ENCODE measurements around the gene MTA3. TPM values are rescaled to one million over a fixed set of nuclear protein-coding genes. Genes with fewer than 3 reads are reported as not detected.
"Not testable (repeated sequence)": the region's sequence is repeated elsewhere in the genome, so short reads cannot be mapped to it uniquely, and the experiment has no call there.

MTA3 gene
- total and polyA plus RNA-seq, 7 experiments from 2014 or later: 23.9 to 49.1 (median 30.5) TPM

DNA sequence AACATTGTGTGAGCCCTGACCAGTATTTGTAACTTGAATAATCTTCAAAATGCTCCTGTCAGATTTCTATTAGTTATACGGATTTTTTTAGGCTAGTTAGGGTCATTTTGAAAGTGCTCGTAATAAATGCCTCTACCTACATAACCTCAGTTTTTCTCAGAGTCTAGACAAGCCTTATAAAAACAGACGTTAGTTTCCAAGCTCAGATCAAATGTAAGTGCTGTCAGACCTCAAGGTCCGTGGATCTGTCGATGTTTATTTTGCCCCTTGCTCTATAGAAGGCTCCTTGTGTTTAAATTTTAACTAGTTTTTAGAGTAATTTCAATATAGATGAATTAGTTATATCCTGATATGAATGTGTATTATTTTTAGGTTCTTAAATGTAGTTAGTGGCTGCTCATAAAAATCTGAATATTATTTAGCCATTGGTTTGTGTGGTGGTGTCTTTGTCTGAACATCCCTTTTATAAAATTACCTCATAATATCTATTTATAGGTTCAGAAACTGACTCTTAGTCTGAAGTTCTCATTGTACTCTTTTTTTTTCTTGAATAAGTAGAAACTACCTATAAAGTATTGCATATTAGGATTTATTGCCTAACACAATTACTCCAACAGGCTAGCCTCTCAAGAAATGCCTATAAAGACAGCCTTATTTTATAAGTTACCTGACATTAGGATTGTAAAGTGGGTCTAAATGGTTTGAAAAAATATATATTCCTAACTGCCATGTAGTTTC lies 71.1 kb downstream of the MTA3 start:
- Histone ChIP-seq H3K27me3 (ENCODE audit: control insufficient read depth in 2 of 2, insufficient read depth in 2 of 2, low read length in 2 of 2) (no peaks in the 10 kb centered on the region), H3K9me3 (ENCODE audit: control insufficient read depth in 2 of 3, low read length in 3 of 3) (no peaks in the 10 kb centered on the region), H3K4me1 (ENCODE audit: control insufficient read depth in 2 of 2, insufficient read depth in 2 of 2, low read length in 2 of 2) (peaks cover 0 to 4% of the 10 kb centered on the region in 2 donors), H3K36me3 (ENCODE audit: control insufficient read depth in 2 of 3, insufficient read depth in 3 of 3, low read length in 3 of 3) (no peaks in the 10 kb centered on the region), H3K27ac (ENCODE audit: low read depth, low read length) (no peak overlapping the region), H3K4me3 (ENCODE audit: low read length) (no peak overlapping the region)
- intact Hi-C loops (cut with micrococcal nuclease): loop anchor here in 1 of 2 donors (1.0 kb wide), 1 partner anchor 10 kb away; no protein-coding TSS in a partner anchor
- ATAC-seq (no peak), DNase-seq (no peak)
- Mint-ChIP-seq H3K27ac (peak overlapping the region in 8 of 9 donors; percentile 25 to 90 (median 70)), H3K27me3 (no peaks in the 10 kb centered on the region), H3K36me3 (peaks cover 0 to 18% (median 6%) of the 10 kb centered on the region in 5 donors), H3K4me1 (peaks cover 7 to 38% (median 20%) of the 10 kb centered on the region in 7 donors), H3K9me3 (no peaks in the 10 kb centered on the region), H3K4me3 (peak overlapping the region; percentile 25 to 72 (median 66))
- CTCF ChIA-PET: interaction anchor here (0.8 to 1.0 kb wide), 3 partner anchors 10 to 24 kb away, joined by 3 to 7 read pairs (median 3); no protein-coding TSS in a partner anchor
- POLR2A ChIA-PET: no interaction called here

DNA sequence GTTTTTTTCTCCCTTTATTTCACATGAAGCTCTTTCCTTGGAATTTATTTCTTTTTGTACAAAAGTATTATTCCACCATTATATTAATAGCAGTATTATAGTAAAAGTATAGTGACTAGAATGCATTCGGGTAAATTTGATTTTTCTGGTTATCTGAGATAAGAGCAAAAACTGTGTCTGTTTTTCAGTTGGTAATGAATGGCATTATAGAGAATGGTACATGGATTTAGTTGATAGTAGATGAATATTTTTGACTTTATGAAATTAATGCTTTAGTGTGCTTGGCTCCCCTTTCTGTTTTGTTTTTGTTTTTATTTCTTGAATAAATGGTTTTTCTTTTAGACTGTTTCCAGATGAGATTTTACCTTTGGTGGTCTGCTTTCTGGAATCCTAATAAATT lies 71.8 kb downstream of the MTA3 start:
- peak overlapping the region in 4 of 10 donors; percentile 39 to 71 (median 56) for H3K4me3 Mint-ChIP-seq
- H3K27ac Mint-ChIP-seq: peak overlapping the region in 6 of 9 donors; percentile 28 to 83 (median 68)
- CTCF ChIA-PET: no interaction called here
- Histone ChIP-seq H3K9me3 (ENCODE audit: control insufficient read depth in 2 of 3, low read length in 3 of 3) (no peaks in the 10 kb centered on the region), H3K4me3 (ENCODE audit: low read length) (no peak overlapping the region), H3K27ac (ENCODE audit: low read depth, low read length) (no peak overlapping the region), H3K27me3 (ENCODE audit: control insufficient read depth in 2 of 2, insufficient read depth in 2 of 2, low read length in 2 of 2) (no peaks in the 10 kb centered on the region), H3K4me1 (ENCODE audit: control insufficient read depth in 2 of 2, insufficient read depth in 2 of 2, low read length in 2 of 2) (peaks cover 0 to 4% of the 10 kb centered on the region in 2 donors), H3K36me3 (ENCODE audit: control insufficient read depth in 2 of 3, insufficient read depth in 3 of 3, low read length in 3 of 3) (no peaks in the 10 kb centered on the region)
- ATAC-seq (no peak), DNase-seq (no peak)
- H3K9me3 Mint-ChIP-seq: no peaks in the 10 kb centered on the region
- no peaks in the 10 kb centered on the region for H3K27me3 Mint-ChIP-seq
- H3K4me1 Mint-ChIP-seq: peaks cover 9 to 40% (median 24%) of the 10 kb centered on the region in 7 donors
- intact Hi-C loops (cut with micrococcal nuclease): no loop called here
- H3K36me3 Mint-ChIP-seq: peaks cover 0 to 17% (median 3%) of the 10 kb centered on the region in 5 donors
- POLR2A ChIA-PET: no interaction called here

DNA sequence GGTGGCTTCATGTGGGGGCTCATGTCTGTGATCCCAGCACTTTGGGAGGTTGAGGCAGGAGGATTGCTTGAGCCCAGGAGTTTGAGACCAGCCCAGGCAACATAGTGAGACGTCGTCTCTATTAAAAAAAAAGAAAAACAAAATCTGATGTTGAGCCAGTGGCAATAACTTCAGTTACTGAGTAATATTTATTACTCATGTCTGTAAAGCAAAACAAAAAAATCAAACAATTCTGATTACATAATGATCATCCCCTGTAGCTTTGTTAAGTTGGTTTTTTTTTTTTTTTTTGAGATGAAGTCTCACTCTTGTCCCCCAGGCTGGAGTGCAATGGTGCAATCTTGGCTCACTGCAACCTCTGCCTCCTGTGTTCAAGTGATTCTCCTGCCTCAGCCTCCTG lies 73.9 kb downstream of the MTA3 start:
- H3K9me3 ChIP-seq (ENCODE audit: control insufficient read depth in 2 of 3, low read length in 3 of 3); H3K27me3 Mint-ChIP-seq; CTCF ChIA-PET; H3K4me1 ChIP-seq (ENCODE audit: control insufficient read depth in 2 of 2, insufficient read depth in 2 of 2, low read length in 2 of 2); H3K27ac ChIP-seq (ENCODE audit: low read depth, low read length); H3K4me3 Mint-ChIP-seq; ATAC-seq; intact Hi-C loops (cut with micrococcal nuclease); DNase-seq; H3K9me3 Mint-ChIP-seq; H3K27me3 ChIP-seq (ENCODE audit: control insufficient read depth in 2 of 2, insufficient read depth in 2 of 2, low read length in 2 of 2); H3K36me3 ChIP-seq (ENCODE audit: control insufficient read depth in 2 of 3, insufficient read depth in 3 of 3, low read length in 3 of 3); H3K4me3 ChIP-seq (ENCODE audit: low read length): not testable (repeated sequence)
- Mint-ChIP-seq H3K27ac (peak overlapping the region in 1 of 9 donors; percentile 32), H3K4me1 (peaks cover 9 to 52% (median 32%) of the 10 kb centered on the region in 7 donors), H3K36me3 (peaks cover 4 to 26% (median 13%) of the 10 kb centered on the region in 5 donors)
- POLR2A ChIA-PET: interaction anchor here (1.1 kb wide), 1 partner anchor 9 kb away, joined by 3 read pairs; no protein-coding TSS in a partner anchor

DNA sequence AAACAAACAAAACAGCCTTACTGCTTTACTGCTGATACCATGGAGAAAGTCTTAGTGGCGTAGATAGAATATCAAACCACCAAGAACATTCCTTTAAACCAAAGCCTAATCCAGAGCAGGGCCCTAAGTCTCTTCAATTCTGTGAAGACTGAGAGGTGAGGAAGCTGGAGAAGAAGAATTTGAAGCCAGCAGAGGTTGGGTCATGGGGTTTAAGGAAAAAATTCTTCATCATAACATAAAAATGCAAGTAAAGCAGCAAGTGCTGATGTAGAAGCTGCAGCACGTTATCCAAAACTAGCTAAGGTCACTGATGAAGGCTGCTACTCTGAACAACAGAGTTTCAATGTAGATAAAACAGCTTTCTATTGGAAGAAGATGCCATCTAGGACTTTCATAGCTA lies 77.1 kb downstream of the MTA3 start:
- POLR2A ChIA-PET: interaction anchor here (2.4 kb wide), 1 partner anchor 43 kb away, joined by 6 read pairs; no protein-coding TSS in a partner anchor
- Mint-ChIP-seq H3K27ac (peak overlapping the region in 1 of 9 donors; percentile 67), H3K36me3 (peaks cover 4 to 26% (median 15%) of the 10 kb centered on the region in 5 donors), H3K4me1 (peaks cover 13 to 56% (median 34%) of the 10 kb centered on the region in 7 donors), H3K9me3 (peaks cover 0 to 6% (median 0%) of the 10 kb centered on the region in 11 donors), H3K27me3 (no peaks in the 10 kb centered on the region), H3K4me3 (no peak overlapping the region)
- ATAC-seq (no peak), DNase-seq (no peak)
- H3K27ac ChIP-seq (ENCODE audit: low read depth, low read length): no peak overlapping the region
- H3K4me1 ChIP-seq (ENCODE audit: control insufficient read depth in 2 of 2, insufficient read depth in 2 of 2, low read length in 2 of 2): peaks cover 0 to 22% of the 10 kb centered on the region in 2 donors
- intact Hi-C loops (cut with micrococcal nuclease): no loop called here
- H3K4me3 ChIP-seq (ENCODE audit: low read length): no peak overlapping the region
- CTCF ChIA-PET: interaction anchor here (1.6 kb wide), 1 partner anchor 18 kb away, joined by 5 read pairs; no protein-coding TSS in a partner anchor
- peaks cover 0 to 5% (median 0%) of the 10 kb centered on the region in 3 experiments for H3K36me3 ChIP-seq (ENCODE audit: control insufficient read depth in 2 of 3, insufficient read depth in 3 of 3, low read length in 3 of 3)
- H3K9me3 ChIP-seq (ENCODE audit: control insufficient read depth in 2 of 3, low read length in 3 of 3): no peaks in the 10 kb centered on the region
- H3K27me3 ChIP-seq (ENCODE audit: control insufficient read depth in 2 of 2, insufficient read depth in 2 of 2, low read length in 2 of 2): no peaks in the 10 kb centered on the region

DNA sequence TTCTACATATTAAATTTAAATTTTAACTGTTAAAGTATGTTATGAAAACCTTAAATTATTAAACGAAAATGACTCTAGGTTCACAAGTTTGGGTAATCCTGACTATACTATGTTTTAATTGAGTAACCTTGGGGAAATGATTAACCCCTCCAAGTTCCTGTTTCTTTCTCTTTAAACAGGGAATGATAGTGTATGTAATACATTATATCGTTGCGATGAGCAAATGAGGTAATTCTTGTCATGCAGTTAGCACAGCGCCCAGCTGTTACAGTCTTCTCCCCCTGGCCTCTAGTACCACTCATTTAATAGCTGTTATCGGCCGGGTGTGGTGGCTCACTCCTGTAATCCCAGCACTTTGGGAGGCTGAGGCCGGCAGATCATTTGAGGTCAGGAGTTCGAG lies 80.4 kb downstream of the MTA3 start:
- H3K4me1 ChIP-seq (ENCODE audit: control insufficient read depth in 2 of 2, insufficient read depth in 2 of 2, low read length in 2 of 2): peaks cover 0 to 50% of the 10 kb centered on the region in 2 donors
- no peaks in the 10 kb centered on the region for H3K9me3 ChIP-seq (ENCODE audit: control insufficient read depth in 2 of 3, low read length in 3 of 3)
- no peaks in the 10 kb centered on the region for H3K27me3 ChIP-seq (ENCODE audit: control insufficient read depth in 2 of 2, insufficient read depth in 2 of 2, low read length in 2 of 2)
- intact Hi-C loops (cut with micrococcal nuclease): loop anchor here in 1 of 2 donors (1.0 to 2.0 kb wide), 2 partner anchors 9 to 14 kb away; no protein-coding TSS in a partner anchor
- peaks cover 0 to 5% (median 0%) of the 10 kb centered on the region in 3 experiments for H3K36me3 ChIP-seq (ENCODE audit: control insufficient read depth in 2 of 3, insufficient read depth in 3 of 3, low read length in 3 of 3)
- peak; percentile 51 for ATAC-seq
- peaks cover 0 to 6% (median 0%) of the 10 kb centered on the region in 11 donors for H3K9me3 Mint-ChIP-seq
- ChIA-PET CTCF (interaction anchor here (1.1 to 3.0 kb wide), 2 partner anchors 10 to 14 kb away, joined by 7 to 14 read pairs; no protein-coding TSS in a partner anchor), POLR2A (no interaction called here)
- H3K27me3 Mint-ChIP-seq: no peaks in the 10 kb centered on the region
- H3K4me3 Mint-ChIP-seq: peak overlapping the region in 5 of 10 donors; percentile 34 to 86 (median 59)
- H3K4me3 ChIP-seq (ENCODE audit: low read length): no peak overlapping the region
- DNase-seq: no peak
- H3K36me3 Mint-ChIP-seq: peaks cover 4 to 21% (median 20%) of the 10 kb centered on the region in 5 donors
- H3K27ac ChIP-seq (ENCODE audit: low read depth, low read length): no peak overlapping the region
- H3K27ac Mint-ChIP-seq: peak overlapping the region in 8 of 9 donors; percentile 83 to 97 (median 93)
- peaks cover 15 to 82% (median 57%) of the 10 kb centered on the region in 7 donors for H3K4me1 Mint-ChIP-seq

DNA sequence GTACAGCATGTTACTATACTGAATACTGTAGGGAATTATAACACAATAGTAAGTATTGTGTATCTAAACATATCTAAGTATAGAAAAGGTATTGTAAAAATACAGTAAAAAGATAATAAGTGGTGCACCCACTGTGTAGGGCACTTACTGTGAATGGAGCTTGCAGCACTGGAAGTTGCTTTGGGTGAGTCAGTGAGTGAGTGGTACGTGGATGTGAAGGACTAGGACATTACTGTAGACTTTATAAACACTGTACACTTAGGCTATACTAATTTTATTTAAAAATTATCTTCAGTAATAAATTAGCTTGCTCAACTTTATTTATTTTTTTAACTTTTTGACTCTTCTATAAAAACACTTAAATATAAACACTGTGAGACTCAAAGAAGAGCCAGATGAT lies 82.6 kb downstream of the MTA3 start:
- H3K9me3 ChIP-seq (ENCODE audit: control insufficient read depth in 2 of 3, low read length in 3 of 3): no peaks in the 10 kb centered on the region
- peak overlapping the region; percentile 71 for H3K27ac ChIP-seq (ENCODE audit: low read depth, low read length)
- Mint-ChIP-seq H3K4me3 (peak overlapping the region in 6 of 10 donors; percentile 48 to 86 (median 74)), H3K27ac (peak overlapping the region in 8 of 9 donors; percentile 88 to 99 (median 96)), H3K27me3 (no peaks in the 10 kb centered on the region), H3K9me3 (peaks cover 0 to 5% (median 0%) of the 10 kb centered on the region in 11 donors), H3K4me1 (peaks cover 24 to 93% (median 71%) of the 10 kb centered on the region in 7 donors), H3K36me3 (peaks cover 4 to 18% (median 7%) of the 10 kb centered on the region in 5 donors)
- H3K36me3 ChIP-seq (ENCODE audit: control insufficient read depth in 2 of 3, insufficient read depth in 3 of 3, low read length in 3 of 3): no peaks in the 10 kb centered on the region
- POLR2A ChIA-PET: interaction anchor here (1.0 to 2.0 kb wide), 3 partner anchors 9 to 159 kb away, joined by 3 to 9 read pairs (median 3); no protein-coding TSS in a partner anchor
- no peak for ATAC-seq
- no peak overlapping the region for H3K4me3 ChIP-seq (ENCODE audit: low read length)
- intact Hi-C loops (cut with micrococcal nuclease): loop anchor here (5.0 to 10.0 kb wide), 4 partner anchors 34 to 574 kb away; partner anchors contain the start of gene ZFP36L2 (in 1 of the 2)
- DNase-seq: no peak
- peaks cover 0 to 69% of the 10 kb centered on the region in 2 donors for H3K4me1 ChIP-seq (ENCODE audit: control insufficient read depth in 2 of 2, insufficient read depth in 2 of 2, low read length in 2 of 2)
- CTCF ChIA-PET: interaction anchor here (0.6 to 3.0 kb wide), 2 partner anchors 10 to 12 kb away, joined by 3 to 14 read pairs; no protein-coding TSS in a partner anchor
- no peaks in the 10 kb centered on the region for H3K27me3 ChIP-seq (ENCODE audit: control insufficient read depth in 2 of 2, insufficient read depth in 2 of 2, low read length in 2 of 2)
